Peyer's patch (tissue), 4 donors: ENCODE results near the gene PCDHGC3.

Source experiments
- CTCF ChIP-seq, 6 experiments: fragments of 450-650 bp in 4 of 6; fragments of 200-600 bp in 2 of 6; sonication (generic) in 1 of 6; IDR thresholded peaks; one replicate each; pipeline ENCODE4 v1.5.1; 2017 to 2019; ENCODE audit warnings: antibody characterized with exemption in 6 of 6, mild to moderate bottlenecking in 3 of 6, moderate library complexity in 1 of 6
- POLR2A ChIP-seq, 2 donors: fragments of 450-650 bp; IDR thresholded peaks; one replicate each; pipeline ENCODE4 v1.5.1; 2017; ENCODE audit warnings: antibody characterized with exemption in 2 of 2, mild to moderate bottlenecking in 2 of 2, moderate library complexity in 2 of 2

- TF ChIP-seq CTCF (IDR thresholded peaks at IDR 0.05), result no peak
- no peak for TF ChIP-seq POLR2A (IDR thresholded peaks at IDR 0.05)
Observed at GRCh38 chr5:141511771-141512325, 36.1 kb downstream of the PCDHGC3 start.
